ENCODE measurements around the gene ACVR1. TPM values are rescaled to one million over a fixed set of nuclear protein-coding genes. Genes with fewer than 3 reads are reported as not detected.
A peak's percentile ranks its signal among the peaks of the same experiment; 100 is the strongest.

ACVR1 gene
- total and polyA plus RNA-seq, 9 of the 15 experiments (the other 6 are each of a cell fraction or from before 2014, with no cell fraction given), result 3.8 to 14.3 (median 6.9) TPM

DNA sequence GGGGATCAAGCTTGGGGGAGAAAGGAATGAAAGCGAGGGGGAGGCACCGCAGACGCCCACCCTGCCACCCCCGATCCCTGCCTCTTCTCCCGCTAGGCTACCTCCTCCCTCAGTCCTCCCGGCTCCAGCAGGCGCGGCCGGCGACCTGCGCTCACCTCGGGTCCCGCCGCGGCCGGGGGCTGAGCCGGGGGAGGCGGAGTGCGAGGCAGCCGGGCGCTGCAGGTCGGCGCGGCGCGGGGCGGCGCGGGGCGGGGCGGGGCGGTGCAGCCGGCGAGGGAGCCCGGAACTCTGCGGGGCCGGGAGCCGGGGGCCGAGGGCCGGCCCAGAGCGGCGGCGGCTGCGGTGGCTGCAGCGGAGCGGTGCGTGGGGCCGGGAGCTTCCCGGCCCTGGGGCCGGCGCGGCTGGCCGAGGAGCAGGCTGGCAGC is 477 bp downstream of the ACVR1 start (continued):
- TF ChIP-seq, protein P1, sequence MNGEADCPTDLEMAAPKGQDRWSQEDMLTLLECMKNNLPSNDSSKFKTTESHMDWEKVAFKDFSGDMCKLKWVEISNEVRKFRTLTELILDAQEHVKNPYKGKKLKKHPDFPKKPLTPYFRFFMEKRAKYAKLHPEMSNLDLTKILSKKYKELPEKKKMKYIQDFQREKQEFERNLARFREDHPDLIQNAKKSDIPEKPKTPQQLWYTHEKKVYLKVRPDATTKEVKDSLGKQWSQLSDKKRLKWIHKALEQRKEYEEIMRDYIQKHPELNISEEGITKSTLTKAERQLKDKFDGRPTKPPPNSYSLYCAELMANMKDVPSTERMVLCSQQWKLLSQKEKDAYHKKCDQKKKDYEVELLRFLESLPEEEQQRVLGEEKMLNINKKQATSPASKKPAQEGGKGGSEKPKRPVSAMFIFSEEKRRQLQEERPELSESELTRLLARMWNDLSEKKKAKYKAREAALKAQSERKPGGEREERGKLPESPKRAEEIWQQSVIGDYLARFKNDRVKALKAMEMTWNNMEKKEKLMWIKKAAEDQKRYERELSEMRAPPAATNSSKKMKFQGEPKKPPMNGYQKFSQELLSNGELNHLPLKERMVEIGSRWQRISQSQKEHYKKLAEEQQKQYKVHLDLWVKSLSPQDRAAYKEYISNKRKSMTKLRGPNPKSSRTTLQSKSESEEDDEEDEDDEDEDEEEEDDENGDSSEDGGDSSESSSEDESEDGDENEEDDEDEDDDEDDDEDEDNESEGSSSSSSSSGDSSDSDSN (IDR thresholded peaks at IDR 0.05; ENCODE audit: borderline replicate concordance in 1 of 2, low read depth in 2 of 2, low read length in 2 of 2), result peak; percentile 57 to 66; a peak in 1 of 4 replicates
- peak; percentile 74 for TF ChIP-seq KDM5B (IDR thresholded peaks at IDR 0.05; ENCODE audit: insufficient replicate concordance, low read depth, low read length)
- no peak for TF ChIP-seq ZNF124 (CRISPR knock-in tag; IDR thresholded peaks at IDR 0.05)
- TF ChIP-seq ZNF444 (CRISPR knock-in tag; IDR thresholded peaks at IDR 0.05), result no peak
- no peak for TF ChIP-seq FIP1L1 (IDR thresholded peaks at IDR 0.05; ENCODE audit: low read depth, low read length, poor library complexity, severe bottlenecking)
- TF ChIP-seq ZNF668 (CRISPR knock-in tag; IDR thresholded peaks at IDR 0.05), result no peak
- TF ChIP-seq RBFOX2 (IDR thresholded peaks at IDR 0.05; ENCODE audit: low read depth, low read length), result peak; percentile 69
- TF ChIP-seq, protein P2, sequence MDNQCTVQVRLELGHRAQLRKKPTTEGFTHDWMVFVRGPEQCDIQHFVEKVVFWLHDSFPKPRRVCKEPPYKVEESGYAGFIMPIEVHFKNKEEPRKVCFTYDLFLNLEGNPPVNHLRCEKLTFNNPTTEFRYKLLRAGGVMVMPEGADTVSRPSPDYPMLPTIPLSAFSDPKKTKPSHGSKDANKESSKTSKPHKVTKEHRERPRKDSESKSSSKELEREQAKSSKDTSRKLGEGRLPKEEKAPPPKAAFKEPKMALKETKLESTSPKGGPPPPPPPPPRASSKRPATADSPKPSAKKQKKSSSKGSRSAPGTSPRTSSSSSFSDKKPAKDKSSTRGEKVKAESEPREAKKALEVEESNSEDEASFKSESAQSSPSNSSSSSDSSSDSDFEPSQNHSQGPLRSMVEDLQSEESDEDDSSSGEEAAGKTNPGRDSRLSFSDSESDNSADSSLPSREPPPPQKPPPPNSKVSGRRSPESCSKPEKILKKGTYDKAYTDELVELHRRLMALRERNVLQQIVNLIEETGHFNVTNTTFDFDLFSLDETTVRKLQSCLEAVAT (IDR thresholded peaks at IDR 0.05), result no peak
- no peak for TF ChIP-seq FOXK2 (conservative IDR thresholded peaks at IDR 0.05 in 1 of 2, IDR thresholded peaks at IDR 0.05 in 1 of 2; ENCODE audit: low read depth in 2 of 2)
- TF ChIP-seq, protein P3, sequence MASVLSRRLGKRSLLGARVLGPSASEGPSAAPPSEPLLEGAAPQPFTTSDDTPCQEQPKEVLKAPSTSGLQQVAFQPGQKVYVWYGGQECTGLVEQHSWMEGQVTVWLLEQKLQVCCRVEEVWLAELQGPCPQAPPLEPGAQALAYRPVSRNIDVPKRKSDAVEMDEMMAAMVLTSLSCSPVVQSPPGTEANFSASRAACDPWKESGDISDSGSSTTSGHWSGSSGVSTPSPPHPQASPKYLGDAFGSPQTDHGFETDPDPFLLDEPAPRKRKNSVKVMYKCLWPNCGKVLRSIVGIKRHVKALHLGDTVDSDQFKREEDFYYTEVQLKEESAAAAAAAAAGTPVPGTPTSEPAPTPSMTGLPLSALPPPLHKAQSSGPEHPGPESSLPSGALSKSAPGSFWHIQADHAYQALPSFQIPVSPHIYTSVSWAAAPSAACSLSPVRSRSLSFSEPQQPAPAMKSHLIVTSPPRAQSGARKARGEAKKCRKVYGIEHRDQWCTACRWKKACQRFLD (CRISPR knock-in tag; IDR thresholded peaks at IDR 0.05), result peak; percentile 70; the same call in 1 of the 2 replicates
- TF ChIP-seq TRIM25 (IDR thresholded peaks at IDR 0.05; ENCODE audit: borderline replicate concordance), result no peak
- TF ChIP-seq MAFG (tag; conservative IDR thresholded peaks at IDR 0.05), result no peak
- TF ChIP-seq STAT5A (IDR thresholded peaks at IDR 0.05; ENCODE audit: borderline replicate concordance, low read length), result no peak
- no peak for TF ChIP-seq SOX6 (IDR thresholded peaks at IDR 0.05)
- TF ChIP-seq CXXC5 (CRISPR knock-in tag; IDR thresholded peaks at IDR 0.05), result no peak; the same call in none of the 2 replicates
- TF ChIP-seq, protein P4, sequence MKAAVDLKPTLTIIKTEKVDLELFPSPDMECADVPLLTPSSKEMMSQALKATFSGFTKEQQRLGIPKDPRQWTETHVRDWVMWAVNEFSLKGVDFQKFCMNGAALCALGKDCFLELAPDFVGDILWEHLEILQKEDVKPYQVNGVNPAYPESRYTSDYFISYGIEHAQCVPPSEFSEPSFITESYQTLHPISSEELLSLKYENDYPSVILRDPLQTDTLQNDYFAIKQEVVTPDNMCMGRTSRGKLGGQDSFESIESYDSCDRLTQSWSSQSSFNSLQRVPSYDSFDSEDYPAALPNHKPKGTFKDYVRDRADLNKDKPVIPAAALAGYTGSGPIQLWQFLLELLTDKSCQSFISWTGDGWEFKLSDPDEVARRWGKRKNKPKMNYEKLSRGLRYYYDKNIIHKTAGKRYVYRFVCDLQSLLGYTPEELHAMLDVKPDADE (conservative IDR thresholded peaks at IDR 0.05; ENCODE audit: control insufficient read depth, low read depth, low read length), result peak; percentile 47; the same call in 1 of the 2 replicates
- no peak for TF ChIP-seq SMARCE1 (IDR thresholded peaks at IDR 0.05)

Measured in K562 (cell line).